ENCODE measurements around the gene KRTAP29-1. TPM values are rescaled to one million over a fixed set of nuclear protein-coding genes. Genes with fewer than 3 reads are reported as not detected.

The KRTAP29-1 gene
- total RNA-seq, 3 donors from 2014 or later (not counting 1 experiment from before 2014, with no cell fraction given): not detected

- Histone ChIP-seq H3K27me3 (ENCODE audit: control insufficient read depth, insufficient read depth, low read length) (no peaks in the 10 kb centered on the region), H3K27ac (ENCODE audit: low read length) (no peak overlapping the region), H3K36me3 (ENCODE audit: control insufficient read depth, insufficient read depth, low read length) (no peaks in the 10 kb centered on the region), H3K4me1 (ENCODE audit: control insufficient read depth, insufficient read depth, low read length) (peaks cover 28% of the 10 kb centered on the region), H3K9me3 (ENCODE audit: control insufficient read depth, insufficient read depth, low read length) (no peaks in the 10 kb centered on the region), H3K4me3 (ENCODE audit: low read length) (no peak overlapping the region)
- peaks cover 0 to 3% of the 10 kb centered on the region in 2 donors for H3K27me3 Mint-ChIP-seq (ENCODE audit: low read depth in 2 of 2)
- no peak overlapping the region for H3K4me3 Mint-ChIP-seq
- H3K4me1 Mint-ChIP-seq: peaks cover 0 to 2% of the 10 kb centered on the region in 2 donors
- no peak for DNase-seq
- intact Hi-C loops (cut with micrococcal nuclease): loop anchor here (10.0 kb wide), 2 partner anchors 423 to 523 kb away; no protein-coding TSS in a partner anchor
- no peaks in the 10 kb centered on the region for H3K9me3 Mint-ChIP-seq
- no peaks in the 10 kb centered on the region for H3K36me3 Mint-ChIP-seq
- TF ChIP-seq CTCF (IDR thresholded peaks at IDR 0.05): no peak
- H3K27ac Mint-ChIP-seq: no peak overlapping the region
- WGBS (ENCODE audit: insufficient coverage): 75% methylated on average over 7 of the region's 7 CpGs
- ATAC-seq: no peak
These were observed 25.6 kb upstream of the KRTAP29-1 start for GRCh38 chr17:41328207-41328606.

GRCh38 chr17:41327411-41328120, 24.9 kb upstream of the KRTAP29-1 start:
- Histone ChIP-seq H3K27me3 (ENCODE audit: control insufficient read depth, insufficient read depth, low read length) (no peaks in the 10 kb centered on the region), H3K9me3 (ENCODE audit: control insufficient read depth, insufficient read depth, low read length) (no peaks in the 10 kb centered on the region), H3K36me3 (ENCODE audit: control insufficient read depth, insufficient read depth, low read length) (no peaks in the 10 kb centered on the region), H3K4me3 (ENCODE audit: low read length) (no peak overlapping the region), H3K27ac (ENCODE audit: low read length) (no peak overlapping the region), H3K4me1 (ENCODE audit: control insufficient read depth, insufficient read depth, low read length) (peaks cover 28% of the 10 kb centered on the region)
- no peak for TF ChIP-seq CTCF (IDR thresholded peaks at IDR 0.05)
- WGBS (ENCODE audit: insufficient coverage): 89% methylated on average over 6 of the region's 8 CpGs
- no peak overlapping the region for H3K27ac Mint-ChIP-seq
- intact Hi-C loops (cut with micrococcal nuclease): loop anchor here (10.0 kb wide), 2 partner anchors 423 to 523 kb away; no protein-coding TSS in a partner anchor
- no peak overlapping the region for H3K4me3 Mint-ChIP-seq
- ATAC-seq (no peak), DNase-seq (no peak)
- no peaks in the 10 kb centered on the region for H3K9me3 Mint-ChIP-seq
- H3K27me3 Mint-ChIP-seq (ENCODE audit: low read depth in 2 of 2): peaks cover 0 to 3% of the 10 kb centered on the region in 2 donors
- H3K36me3 Mint-ChIP-seq: no peaks in the 10 kb centered on the region
- no peaks in the 10 kb centered on the region for H3K4me1 Mint-ChIP-seq

GRCh38 chr17:41326173-41327145, 23.8 kb upstream of the KRTAP29-1 start:
- H3K4me3 Mint-ChIP-seq: no peak overlapping the region
- H3K4me1 Mint-ChIP-seq: no peaks in the 10 kb centered on the region
- no peaks in the 10 kb centered on the region for H3K36me3 ChIP-seq (ENCODE audit: control insufficient read depth, insufficient read depth, low read length)
- DNase-seq (peak in 1 of 2 donors; percentile 63), ATAC-seq (no peak)
- intact Hi-C loops (cut with micrococcal nuclease): loop anchor here (10.0 kb wide), 2 partner anchors 422 to 522 kb away; no protein-coding TSS in a partner anchor
- H3K9me3 ChIP-seq (ENCODE audit: control insufficient read depth, insufficient read depth, low read length): no peaks in the 10 kb centered on the region
- peaks cover 0 to 3% of the 10 kb centered on the region in 2 donors for H3K27me3 Mint-ChIP-seq (ENCODE audit: low read depth in 2 of 2)
- TF ChIP-seq CTCF (IDR thresholded peaks at IDR 0.05): no peak
- no peak overlapping the region for H3K27ac Mint-ChIP-seq
- H3K36me3 Mint-ChIP-seq: no peaks in the 10 kb centered on the region
- no peaks in the 10 kb centered on the region for H3K9me3 Mint-ChIP-seq
- peaks cover 32% of the 10 kb centered on the region for H3K4me1 ChIP-seq (ENCODE audit: control insufficient read depth, insufficient read depth, low read length)
- 71% methylated on average over 18 of the region's 18 CpGs for WGBS (ENCODE audit: insufficient coverage)
- no peaks in the 10 kb centered on the region for H3K27me3 ChIP-seq (ENCODE audit: control insufficient read depth, insufficient read depth, low read length)
- H3K4me3 ChIP-seq (ENCODE audit: low read length): no peak overlapping the region
- no peak overlapping the region for H3K27ac ChIP-seq (ENCODE audit: low read length)
